Measurements from ENCODE around the gene SNAP91.
"Not testable (repeated sequence)": the region's sequence is repeated elsewhere in the genome, so short reads cannot be mapped to it uniquely, and the experiment has no call there.

Gene SNAP91

GRCh38 chr6:83633609-83634008 lies 75.3 kb downstream of the SNAP91 start:
- DNase-seq (ENCODE audit: low spot score): no peak
- no peak for TF ChIP-seq CTCF (IDR thresholded peaks at IDR 0.05; ENCODE audit: extremely low read depth, missing control alignments)

- TF ChIP-seq CTCF (IDR thresholded peaks at IDR 0.05; ENCODE audit: extremely low read depth, missing control alignments): no peak
- no peak for DNase-seq (ENCODE audit: low spot score)
These were observed 75.8 kb downstream of the SNAP91 start for GRCh38 chr6:83633149-83633548.

- not testable (repeated sequence) for DNase-seq (ENCODE audit: low spot score)
These were observed 79.0 kb downstream of the SNAP91 start for GRCh38 chr6:83629908-83630307.

GRCh38 chr6:83615025-83615999 lies 93.6 kb downstream of the SNAP91 start:
- DNase-seq (ENCODE audit: low spot score): peak; percentile 8
- TF ChIP-seq CTCF (IDR thresholded peaks at IDR 0.05; ENCODE audit: extremely low read depth, missing control alignments): peak; percentile 29

GRCh38 chr6:83613378-83613777 lies 95.5 kb downstream of the SNAP91 start:
- TF ChIP-seq CTCF (IDR thresholded peaks at IDR 0.05; ENCODE audit: extremely low read depth, missing control alignments): no peak
- DNase-seq (ENCODE audit: low spot score): no peak

- DNase-seq (ENCODE audit: low spot score): no peak
- TF ChIP-seq CTCF (IDR thresholded peaks at IDR 0.05; ENCODE audit: extremely low read depth, missing control alignments): no peak
These were observed 99.7 kb downstream of the SNAP91 start for GRCh38 chr6:83609248-83609647.

GRCh38 chr6:83605517-83605916 lies 103.4 kb downstream of the SNAP91 start:
- DNase-seq (ENCODE audit: low spot score): no peak
- TF ChIP-seq CTCF (IDR thresholded peaks at IDR 0.05; ENCODE audit: extremely low read depth, missing control alignments): no peak

GRCh38 chr6:83603551-83603950 lies 105.3 kb downstream of the SNAP91 start:
- no peak for DNase-seq (ENCODE audit: low spot score)

More at GRCh38 chr6:83603551-83603950, 105.3 kb downstream of the SNAP91 start:
- no peak for TF ChIP-seq CTCF (IDR thresholded peaks at IDR 0.05; ENCODE audit: extremely low read depth, missing control alignments)

Data from GM20000 (cell line).